OCI-LY3 (cell line): ENCODE measurements around the gene DDX42.

Source experiments
- H2AFZ ChIP-seq: fragments of 200-600, 300-600 bp; shearing (Covaris generic); 2 replicates; pipeline ENCODE4 v1.6.0; 2014; ENCODE audit warnings: antibody characterized with exemption, low read depth, low read length
- H3K27ac ChIP-seq: fragments of 200-600, 300-600 bp; sonication (generic); 2 replicates; pipeline ENCODE4 v1.5.1; 2014; ENCODE audit warnings: mild to moderate bottlenecking, low read length, moderate library complexity, mixed read lengths
- H3K27me3 ChIP-seq: fragments of 200-600, 300-600 bp; sonication (generic); 2 replicates; pipeline ENCODE4 v1.6.1; 2014; ENCODE audit warnings: low read depth, low read length, mixed read lengths
- H3K36me3 ChIP-seq: fragments of 200-600, 300-600 bp; sonication (generic); replicated peaks from 2 replicates; pipeline ENCODE3; 2014; ENCODE audit warnings: low read depth, low read length, mixed read lengths
- H3K4me1 ChIP-seq: fragments of 300-600, 200-600 bp; sonication (generic); 2 replicates; pipeline ENCODE4 v1.6.1; 2014; ENCODE audit warnings: low read length, mixed read lengths
- H3K4me2 ChIP-seq: fragments of 200-600, 300-600 bp; sonication (generic); 2 replicates; pipeline ENCODE4 v1.6.1; 2014; ENCODE audit warnings: low read length, mixed read lengths
- H3K4me3 ChIP-seq: fragments of 300-600, 200-600 bp; sonication (generic); 2 replicates; pipeline ENCODE4 v1.5.1; 2014; ENCODE audit warnings: antibody characterized with exemption, mild to moderate bottlenecking, low read length, moderate library complexity
- H3K79me2 ChIP-seq: fragments of 300-600, 200-600 bp; shearing (Covaris generic); 2 replicates; pipeline ENCODE4 v1.6.1; 2014; ENCODE audit warnings: mild to moderate bottlenecking, low read length, mixed read lengths
- H3K9ac ChIP-seq: fragments of 300-600, 200-600 bp; shearing (Covaris generic); 2 replicates; pipeline ENCODE4 v1.6.0; 2014; ENCODE audit warnings: mild to moderate bottlenecking, low read length, moderate library complexity
- H3K9me3 ChIP-seq: fragments of 200-600, 300-600 bp; shearing (Covaris generic); 2 replicates; pipeline ENCODE4 v1.6.1; 2014; ENCODE audit warnings: low read length, mixed read lengths; ENCODE audit not compliant: insufficient read depth
- H4K20me1 ChIP-seq: fragments of 200-600, 300-600 bp; sonication (generic); 2 replicates; pipeline ENCODE4 v1.6.1; 2016; ENCODE audit warnings: low read length, mixed read lengths; ENCODE audit not compliant: insufficient read depth
- EZH2phosphoT487 ChIP-seq: fragments of 200-600 bp; shearing (Covaris generic); IDR thresholded peaks from 2 replicates; pipeline ENCODE4 v1.6.1; 2018; ENCODE audit warnings: antibody characterized with exemption, mixed run types, low read depth
- TF ChIP-seq, protein P1 (sequence below): fragments of 200-600, 300-600 bp; sonication (generic); IDR thresholded peaks from 2 replicates; pipeline ENCODE4 v1.5.1; 2014; ENCODE audit warnings: antibody characterized with exemption, low read length, low read depth

Gene DDX42

DNA sequence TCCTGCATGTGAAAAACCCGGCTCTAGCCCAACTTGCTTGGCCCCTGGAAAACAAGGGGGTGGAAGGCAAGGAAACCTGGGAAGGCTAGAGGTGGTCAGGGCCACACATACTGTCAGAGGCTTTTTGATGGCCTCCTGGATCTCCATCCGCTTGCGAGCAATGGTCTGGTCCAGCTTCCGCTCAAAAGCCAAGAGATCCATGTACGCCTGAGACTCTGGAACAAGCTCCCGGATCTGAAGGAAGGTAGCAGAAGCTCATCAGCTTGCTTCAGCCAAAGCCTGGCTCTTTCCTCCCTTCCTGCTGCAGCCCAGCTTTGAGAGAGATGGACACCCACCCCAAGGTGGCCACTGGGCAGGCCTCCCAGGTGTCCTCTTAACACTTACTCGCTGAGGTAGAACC lies 62.8 kb downstream of the DDX42 start:
- H3K27me3 ChIP-seq = no peaks in the 10 kb centered on the region
- peaks cover 51% of the 10 kb centered on the region for H3K79me2 ChIP-seq
- H3K36me3 ChIP-seq = peaks cover 35% of the 10 kb centered on the region
- no peak overlapping the region for H3K27ac ChIP-seq
- H4K20me1 ChIP-seq = peaks cover 35% of the 10 kb centered on the region
- no peak overlapping the region for H3K4me3 ChIP-seq
- H3K9me3 ChIP-seq = no peaks in the 10 kb centered on the region
- no peak overlapping the region for H2AFZ ChIP-seq
- H3K4me2 ChIP-seq = no peak overlapping the region
- TF ChIP-seq, protein P1, sequence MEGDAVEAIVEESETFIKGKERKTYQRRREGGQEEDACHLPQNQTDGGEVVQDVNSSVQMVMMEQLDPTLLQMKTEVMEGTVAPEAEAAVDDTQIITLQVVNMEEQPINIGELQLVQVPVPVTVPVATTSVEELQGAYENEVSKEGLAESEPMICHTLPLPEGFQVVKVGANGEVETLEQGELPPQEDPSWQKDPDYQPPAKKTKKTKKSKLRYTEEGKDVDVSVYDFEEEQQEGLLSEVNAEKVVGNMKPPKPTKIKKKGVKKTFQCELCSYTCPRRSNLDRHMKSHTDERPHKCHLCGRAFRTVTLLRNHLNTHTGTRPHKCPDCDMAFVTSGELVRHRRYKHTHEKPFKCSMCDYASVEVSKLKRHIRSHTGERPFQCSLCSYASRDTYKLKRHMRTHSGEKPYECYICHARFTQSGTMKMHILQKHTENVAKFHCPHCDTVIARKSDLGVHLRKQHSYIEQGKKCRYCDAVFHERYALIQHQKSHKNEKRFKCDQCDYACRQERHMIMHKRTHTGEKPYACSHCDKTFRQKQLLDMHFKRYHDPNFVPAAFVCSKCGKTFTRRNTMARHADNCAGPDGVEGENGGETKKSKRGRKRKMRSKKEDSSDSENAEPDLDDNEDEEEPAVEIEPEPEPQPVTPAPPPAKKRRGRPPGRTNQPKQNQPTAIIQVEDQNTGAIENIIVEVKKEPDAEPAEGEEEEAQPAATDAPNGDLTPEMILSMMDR = no peak
- no peak for TF ChIP-seq EZH2phosphoT487
- peaks cover 19% of the 10 kb centered on the region for H3K4me1 ChIP-seq
- H3K9ac ChIP-seq = no peak overlapping the region

DNA sequence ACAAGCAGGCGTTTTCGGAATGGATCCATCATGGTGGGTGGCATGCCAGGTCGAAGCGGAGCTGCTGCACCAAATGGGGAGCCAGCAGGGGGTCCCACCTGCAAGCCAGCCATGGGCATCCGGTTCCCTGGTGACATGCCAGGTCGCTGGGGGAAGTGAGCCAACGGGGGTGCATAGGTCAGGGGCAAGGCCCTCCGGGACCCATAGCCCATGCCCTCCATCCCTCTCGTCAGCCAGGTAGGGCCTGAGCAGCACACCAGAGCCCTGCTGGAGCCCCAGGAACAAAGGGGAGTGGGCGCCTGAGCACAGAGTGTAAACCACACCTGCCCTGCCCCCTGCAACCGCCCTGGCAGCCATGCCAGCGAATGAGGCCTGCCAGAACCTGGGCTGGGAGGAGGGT lies 63.5 kb downstream of the DDX42 start:
- peaks cover 57% of the 10 kb centered on the region for H3K79me2 ChIP-seq
- H3K4me2 ChIP-seq = no peak overlapping the region
- no peak overlapping the region for H3K9ac ChIP-seq
- no peak overlapping the region for H3K27ac ChIP-seq
- H3K9me3 ChIP-seq = no peaks in the 10 kb centered on the region
- peaks cover 35% of the 10 kb centered on the region for H4K20me1 ChIP-seq
- no peak overlapping the region for H2AFZ ChIP-seq
- H3K36me3 ChIP-seq = peaks cover 28% of the 10 kb centered on the region
- H3K4me1 ChIP-seq = peaks cover 19% of the 10 kb centered on the region
- no peaks in the 10 kb centered on the region for H3K27me3 ChIP-seq
- TF ChIP-seq, protein P1 = no peak
- no peak for TF ChIP-seq EZH2phosphoT487
- no peak overlapping the region for H3K4me3 ChIP-seq

GRCh38 chr17:63837962-63838600 lies 64.1 kb downstream of the DDX42 start:
- no peak overlapping the region for H2AFZ ChIP-seq
- no peak overlapping the region for H3K4me3 ChIP-seq
- no peaks in the 10 kb centered on the region for H3K27me3 ChIP-seq
- H3K36me3 ChIP-seq = peaks cover 22% of the 10 kb centered on the region
- H4K20me1 ChIP-seq = peaks cover 35% of the 10 kb centered on the region
- no peak overlapping the region for H3K4me2 ChIP-seq
- no peak for TF ChIP-seq EZH2phosphoT487
- TF ChIP-seq, protein P1 = no peak
- peaks cover 59% of the 10 kb centered on the region for H3K79me2 ChIP-seq
- H3K9me3 ChIP-seq = no peaks in the 10 kb centered on the region
- no peak overlapping the region for H3K9ac ChIP-seq
- H3K4me1 ChIP-seq = peaks cover 19% of the 10 kb centered on the region
- no peak overlapping the region for H3K27ac ChIP-seq

DNA sequence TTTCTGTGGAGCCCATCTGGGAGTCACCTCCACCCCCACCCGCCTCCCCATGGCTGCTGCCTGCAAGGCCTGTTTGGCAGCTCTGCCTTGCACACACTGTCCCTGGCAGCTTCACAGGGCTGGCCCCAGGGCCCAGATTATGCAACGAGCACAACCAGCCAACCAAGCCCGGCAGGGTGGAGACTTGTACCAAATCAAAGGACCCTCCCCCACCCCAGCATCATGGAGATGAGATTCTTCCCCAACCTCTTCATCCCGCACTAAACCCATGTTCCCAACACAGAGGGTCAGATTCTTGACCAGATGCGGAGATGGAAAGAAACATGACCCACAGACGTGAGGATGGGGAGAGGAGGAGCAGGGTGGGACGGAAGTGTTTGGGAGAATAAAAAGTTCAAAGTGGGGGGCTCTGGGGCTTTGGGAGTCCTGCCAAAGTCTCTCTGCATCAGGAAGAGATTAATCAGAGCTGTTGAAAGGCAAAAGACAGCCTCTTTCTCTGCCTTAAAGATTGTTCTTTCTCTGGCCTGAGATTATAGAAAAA lies 64.7 kb downstream of the DDX42 start:
- no peak for TF ChIP-seq EZH2phosphoT487
- Histone ChIP-seq H4K20me1 (peaks cover 35% of the 10 kb centered on the region), H2AFZ (no peak overlapping the region), H3K79me2 (peaks cover 59% of the 10 kb centered on the region), H3K4me2 (no peak overlapping the region), H3K27me3 (no peaks in the 10 kb centered on the region), H3K9me3 (no peaks in the 10 kb centered on the region), H3K9ac (no peak overlapping the region), H3K4me1 (peaks cover 20% of the 10 kb centered on the region), H3K27ac (no peak overlapping the region), H3K4me3 (no peak overlapping the region), H3K36me3 (peaks cover 16% of the 10 kb centered on the region)
